Stimulated activated naive CD4-positive, alpha-beta T cell (primary cell): Measurements from ENCODE around the gene RUFY1.

Experiments
- DNase-seq, 6 experiments: peaks; one replicate each; lab custom pipeline; 2025; lab: John Stamatoyannopoulos, UW

RUFY1 gene

DNA sequence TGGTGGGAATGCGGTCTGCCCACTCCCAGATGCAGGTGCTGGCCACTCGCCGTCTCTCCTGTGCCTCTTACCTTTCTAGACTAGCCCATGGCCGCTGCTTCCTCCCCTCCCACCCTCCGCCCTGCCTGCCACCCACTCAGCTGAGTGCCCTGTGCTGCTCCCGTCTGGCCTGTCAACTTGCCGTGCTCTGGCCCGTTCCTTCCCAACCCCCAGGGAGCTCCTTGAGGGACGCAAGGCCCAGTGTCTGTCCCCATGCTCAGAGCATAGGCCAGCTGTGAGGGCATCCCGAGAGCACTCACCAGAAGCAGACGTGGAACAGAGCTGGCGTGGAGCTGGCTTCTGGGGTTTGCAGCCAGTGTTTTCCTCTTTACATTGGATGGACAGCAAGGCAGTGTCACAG is 53.0 kb downstream of the RUFY1 start:
- DNase-seq = no peak

DNA sequence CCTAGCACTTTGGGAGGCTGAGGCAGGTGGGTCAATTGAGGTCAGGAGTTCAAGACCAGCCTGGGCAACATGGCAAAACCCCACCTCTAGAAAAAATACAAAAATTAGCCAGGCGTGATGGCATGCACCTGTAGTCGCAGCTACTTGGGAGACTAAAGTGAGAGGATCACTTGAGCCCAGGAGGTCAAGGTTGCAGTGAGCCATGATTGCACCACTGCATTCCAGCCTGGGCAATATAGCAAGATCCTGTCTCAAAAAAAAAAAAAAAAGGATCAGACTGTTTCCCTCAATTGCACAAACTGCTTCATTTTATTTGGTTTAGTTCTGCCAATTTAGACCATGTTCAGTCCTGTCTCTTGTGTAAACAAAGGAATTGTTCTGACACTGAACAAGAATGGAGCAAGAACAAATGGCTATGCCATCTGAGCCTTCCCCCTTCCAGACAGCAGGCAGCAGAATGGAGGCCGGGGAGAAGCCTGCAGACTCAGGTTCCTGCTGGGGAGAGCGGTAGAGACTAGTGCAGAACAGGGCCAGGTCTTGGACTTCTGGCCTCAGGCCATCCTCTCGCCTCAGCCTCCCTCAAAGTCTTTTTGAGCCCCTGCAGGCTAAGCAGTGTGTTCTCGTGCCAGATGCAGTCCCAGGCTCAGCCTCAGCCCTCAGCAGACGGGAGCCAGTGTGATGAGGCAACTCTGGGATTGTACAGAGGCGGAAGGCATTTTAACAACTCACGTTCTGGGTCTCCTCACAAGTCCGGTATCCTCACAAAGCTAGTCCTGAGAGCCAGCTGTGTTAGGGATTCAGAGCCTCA is 54.9 kb downstream of the RUFY1 start:
- DNase-seq = no peak

DNA sequence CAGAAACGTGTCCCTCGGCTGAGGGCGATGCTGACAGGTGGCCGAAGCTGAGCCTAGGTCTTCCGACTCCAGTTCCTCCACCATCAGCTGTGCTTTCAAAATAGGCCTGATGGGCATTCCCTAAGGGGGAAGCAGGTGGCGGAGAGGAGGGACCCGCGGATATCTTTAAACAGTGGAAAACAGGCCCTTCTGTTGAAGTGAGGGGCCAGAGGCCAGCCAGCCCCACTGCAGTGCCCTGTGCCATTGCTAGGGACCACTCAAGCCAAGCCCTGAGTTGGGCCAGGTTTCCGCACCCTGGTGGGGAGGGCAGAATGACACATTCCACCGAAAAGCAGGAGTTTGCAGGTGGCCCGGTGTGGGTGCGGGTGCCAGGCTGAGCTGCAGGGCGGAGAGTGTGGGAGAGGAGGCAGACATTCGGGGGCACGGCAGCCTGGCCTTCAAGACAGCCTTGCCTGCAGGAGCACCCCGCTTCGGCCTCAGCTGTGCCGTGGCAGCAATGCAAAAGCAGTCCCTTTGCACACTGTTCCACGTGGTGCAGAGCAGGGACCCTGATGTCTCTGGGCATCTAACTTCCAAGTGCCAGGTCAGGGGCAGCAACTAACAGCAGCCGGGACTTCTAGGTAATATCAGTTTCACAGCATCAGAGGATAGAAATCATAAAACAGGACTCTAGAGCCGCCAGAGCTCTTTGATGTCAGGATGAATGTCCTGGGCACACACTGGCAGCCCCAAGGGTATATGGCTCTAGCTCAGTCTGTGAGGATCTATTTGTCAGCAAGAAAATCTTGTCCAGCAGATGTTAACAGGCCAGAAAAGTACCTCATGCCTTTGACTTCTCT is 55.9 kb downstream of the RUFY1 start:
- no peak for DNase-seq

DNA sequence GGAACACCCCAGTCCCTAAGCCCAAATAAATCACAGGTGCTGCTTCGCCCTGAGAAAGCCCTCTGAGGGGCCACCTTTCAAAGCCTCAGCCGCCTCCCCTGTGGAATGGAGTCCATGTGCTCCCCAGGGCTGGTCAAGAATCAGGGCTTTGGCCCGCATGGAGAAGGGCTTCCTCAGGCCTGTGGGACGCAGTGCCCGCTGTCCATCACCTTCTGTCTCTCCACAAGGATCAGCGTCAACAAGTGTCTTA is 56.5 kb downstream of the RUFY1 start:
- no peak for DNase-seq

DNA sequence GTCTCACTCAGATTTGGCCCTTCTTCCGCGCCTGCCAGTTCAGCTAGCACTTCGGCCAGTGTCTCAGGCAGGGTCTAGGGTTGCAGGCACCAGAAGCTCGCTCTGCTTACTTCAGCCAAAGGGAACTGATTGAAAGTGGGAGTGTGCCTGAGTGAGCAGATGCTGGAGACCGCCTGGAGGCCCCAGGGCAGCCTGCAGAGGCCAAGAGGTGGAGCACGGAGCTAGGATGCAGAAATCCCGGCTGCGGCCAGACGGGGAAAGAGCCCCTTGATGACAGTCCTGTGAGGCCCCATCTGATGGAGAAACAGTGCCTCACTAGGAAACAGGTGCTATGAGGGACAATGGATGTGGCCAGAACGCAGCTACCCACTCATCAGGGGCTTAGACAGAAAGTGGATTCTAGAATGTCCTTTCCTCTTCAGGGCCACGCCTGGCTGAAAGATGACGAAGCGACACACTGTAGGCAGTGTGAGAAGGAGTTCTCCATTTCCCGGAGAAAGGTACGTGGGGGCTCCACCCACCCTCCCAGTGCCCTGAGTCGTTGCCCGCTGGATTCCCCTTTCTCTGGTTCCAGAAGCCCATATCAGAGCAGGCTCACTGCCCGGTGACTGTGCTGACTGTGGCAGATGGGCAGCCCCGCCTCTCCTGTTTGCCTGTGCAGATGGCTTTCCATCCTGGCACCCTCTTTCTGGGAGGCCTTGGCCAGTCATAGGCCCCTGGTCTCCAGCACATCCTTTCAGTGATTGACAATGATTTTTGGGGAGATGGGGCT is 57.0 kb downstream of the RUFY1 start:
- no peak for DNase-seq

DNA sequence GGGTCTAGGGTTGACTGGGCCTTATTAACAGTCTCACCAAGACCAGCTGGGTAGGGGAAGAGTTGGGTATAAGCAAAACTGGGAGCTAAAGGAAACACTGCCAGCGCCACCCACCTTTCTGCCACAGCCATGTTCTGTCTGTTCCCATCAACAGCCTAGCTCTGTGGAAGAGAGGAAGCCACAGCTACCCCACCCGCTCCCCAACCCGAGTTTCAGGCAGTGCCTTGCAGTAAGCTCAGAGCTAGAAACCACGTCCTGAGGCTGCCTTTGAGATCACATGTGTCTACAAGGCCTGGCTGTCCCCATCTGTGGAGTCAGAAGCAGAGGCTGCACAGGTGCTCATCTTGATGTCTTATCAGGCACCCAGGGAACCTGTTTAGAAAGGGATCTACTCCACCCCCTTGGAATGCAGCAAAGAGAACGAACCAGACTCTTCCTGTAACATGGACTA is 57.8 kb downstream of the RUFY1 start:
- DNase-seq = peak in 5 of 6 experiments; percentile 17 to 70 (median 27)

DNA sequence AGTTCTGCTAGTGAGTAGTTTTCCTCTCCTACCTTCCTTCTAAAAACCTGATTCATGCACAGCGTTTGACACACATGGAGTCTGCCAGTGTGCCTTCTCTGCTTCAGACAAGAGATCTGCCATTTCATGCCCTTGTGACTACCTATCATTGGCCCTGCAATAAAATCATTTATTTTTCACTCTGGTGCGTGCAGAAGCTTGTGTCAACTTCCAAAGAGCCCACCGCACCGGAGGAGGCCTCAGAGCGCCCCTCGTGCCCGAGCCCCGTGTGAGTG is 59.4 kb downstream of the RUFY1 start:
- no peak for DNase-seq

DNA sequence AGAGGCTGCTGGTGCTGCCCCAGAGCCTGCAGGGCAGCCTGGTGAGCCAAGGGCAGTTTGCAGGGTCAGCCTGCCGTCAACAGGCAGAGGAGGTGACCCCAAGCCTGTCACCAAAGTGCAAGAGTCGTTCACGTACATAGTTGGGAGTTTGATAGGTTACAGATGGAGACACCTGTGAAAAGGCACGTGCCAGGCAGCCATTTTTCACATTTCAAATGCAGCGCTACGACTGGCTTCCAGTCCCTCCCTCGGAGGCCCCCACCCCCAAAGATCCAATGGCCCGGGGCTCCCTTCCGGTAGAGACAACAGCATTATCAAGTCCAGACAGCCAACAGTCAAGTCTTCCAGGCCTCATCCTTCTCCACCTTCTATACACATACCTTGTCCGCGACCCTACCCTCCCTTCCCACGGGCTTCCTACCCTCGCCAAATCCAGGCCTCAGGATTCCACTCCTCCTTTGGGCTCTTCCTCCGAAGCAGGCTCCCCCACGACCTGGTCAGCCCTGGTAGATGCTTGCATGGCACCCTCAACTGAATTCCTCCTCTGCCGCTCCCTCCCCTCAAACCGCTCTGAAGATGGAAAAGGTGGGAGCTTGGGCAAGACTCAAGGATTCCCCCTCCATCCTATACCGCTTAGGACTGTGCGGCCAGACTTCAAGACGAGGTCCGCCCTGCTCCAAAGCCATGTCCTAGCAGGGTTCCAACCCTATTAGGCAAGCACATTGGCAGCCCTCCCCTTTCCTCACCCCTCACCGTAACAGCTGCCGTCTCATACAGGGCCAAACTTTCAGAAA is 60.0 kb downstream of the RUFY1 start:
- no peak for DNase-seq

DNA sequence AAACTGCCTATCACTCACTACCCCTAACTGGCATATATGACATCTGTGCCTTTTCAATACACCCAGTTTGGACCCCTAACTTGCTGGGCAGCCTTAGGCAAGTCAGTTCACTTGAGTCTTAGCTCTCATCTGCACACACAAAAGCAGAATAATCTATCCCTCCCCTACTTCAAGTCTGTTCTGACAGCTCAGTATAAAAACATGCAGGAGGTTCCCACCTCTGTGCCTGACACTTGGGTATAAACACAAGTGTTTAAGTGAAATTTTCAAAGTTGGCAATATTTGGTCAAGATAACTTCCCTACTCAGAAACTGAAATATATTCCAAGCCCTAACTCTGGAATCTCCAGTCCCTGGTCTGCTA is 60.5 kb downstream of the RUFY1 start:
- no peak for DNase-seq

DNA sequence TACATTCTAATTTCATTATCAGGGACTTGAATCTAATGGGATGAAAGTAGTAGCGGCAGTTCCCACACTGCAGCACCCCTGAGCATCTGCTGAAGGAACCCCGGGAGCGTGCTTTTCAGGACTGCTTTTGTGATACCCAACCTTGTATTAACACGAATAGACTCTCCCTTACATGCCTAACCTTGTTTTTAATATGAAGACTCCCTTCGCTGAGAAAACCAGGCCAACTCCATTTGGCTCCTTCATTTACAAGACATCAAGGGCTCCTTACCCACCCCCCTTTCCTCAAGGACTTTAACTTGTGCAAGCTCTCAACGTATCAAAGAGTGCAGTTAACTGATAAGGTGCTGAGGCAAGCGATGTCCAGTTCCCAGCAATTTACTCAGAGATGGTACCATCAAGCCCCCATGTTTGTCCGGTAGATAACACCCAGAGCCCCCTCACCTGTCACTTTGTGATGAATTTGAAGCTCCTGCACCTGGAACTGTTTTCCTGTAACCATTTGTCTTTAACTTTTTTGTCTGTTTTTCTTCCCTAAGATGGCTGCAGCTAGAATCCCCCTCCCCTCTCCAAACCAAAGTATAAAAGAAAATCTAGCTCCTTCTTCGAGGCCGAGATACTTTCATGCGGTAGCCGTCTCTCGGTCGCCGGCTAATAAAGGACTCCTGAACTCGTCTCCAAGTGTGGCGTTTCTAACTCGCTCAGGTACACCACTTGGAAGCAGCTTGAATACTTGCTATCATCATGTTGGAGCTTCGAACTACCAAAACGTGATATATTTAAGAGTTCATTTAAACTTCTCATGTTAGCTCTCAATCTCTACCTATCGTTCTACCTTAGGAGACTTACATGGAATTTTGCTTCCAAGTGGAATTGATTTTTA is 62.5 kb downstream of the RUFY1 start:
- peak in 1 of 6 experiments; percentile 56 for DNase-seq

DNA sequence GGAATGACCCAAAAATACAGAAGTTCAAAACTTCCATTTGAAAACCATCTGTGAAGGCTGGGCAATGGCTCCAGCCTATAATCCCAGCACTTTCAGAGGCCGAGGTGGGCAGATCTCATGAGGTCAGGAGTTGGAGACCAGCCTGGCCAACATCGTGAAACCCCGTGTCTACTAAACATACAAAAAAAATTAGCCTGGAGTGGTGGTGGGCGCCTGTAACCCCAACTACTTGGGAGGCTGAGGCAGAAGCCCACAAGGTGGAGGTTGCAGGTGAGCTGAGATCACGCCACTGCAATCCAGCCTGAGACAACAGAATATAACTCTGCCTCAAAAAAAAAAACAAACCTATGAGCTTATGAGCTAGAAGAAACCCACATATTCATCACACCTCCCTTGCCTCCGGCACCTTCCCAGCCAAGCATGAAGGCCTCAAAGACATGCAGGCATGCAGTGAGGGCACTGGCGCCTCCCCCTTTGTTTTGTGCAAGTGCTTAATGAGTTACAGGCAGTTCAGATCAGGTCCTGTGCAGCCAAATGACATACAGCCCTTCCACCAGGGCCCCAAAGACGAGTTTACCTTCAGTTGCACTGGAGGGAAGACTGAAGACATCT is 63.2 kb downstream of the RUFY1 start:
- DNase-seq = peak in 5 of 6 experiments; percentile 17 to 36 (median 22)

DNA sequence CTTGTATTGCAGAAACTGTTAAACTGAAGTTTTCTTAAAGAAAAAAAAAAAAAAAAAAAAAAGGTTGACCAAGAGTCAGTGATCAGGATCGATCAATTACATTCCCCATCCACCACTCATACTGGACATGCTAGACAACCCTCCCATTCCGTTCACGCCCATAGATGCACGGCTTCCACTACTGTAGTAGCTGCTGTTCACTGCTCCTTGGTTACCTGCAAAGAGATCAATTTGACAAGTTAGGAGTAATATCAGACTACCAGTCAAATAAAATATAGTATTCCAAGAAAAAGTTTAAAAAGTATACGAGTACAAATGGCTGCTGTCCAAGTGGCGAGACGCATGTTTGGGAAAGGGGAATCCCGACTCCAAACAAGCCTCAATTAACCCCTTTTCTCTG is 64.4 kb downstream of the RUFY1 start:
- no peak for DNase-seq

DNA sequence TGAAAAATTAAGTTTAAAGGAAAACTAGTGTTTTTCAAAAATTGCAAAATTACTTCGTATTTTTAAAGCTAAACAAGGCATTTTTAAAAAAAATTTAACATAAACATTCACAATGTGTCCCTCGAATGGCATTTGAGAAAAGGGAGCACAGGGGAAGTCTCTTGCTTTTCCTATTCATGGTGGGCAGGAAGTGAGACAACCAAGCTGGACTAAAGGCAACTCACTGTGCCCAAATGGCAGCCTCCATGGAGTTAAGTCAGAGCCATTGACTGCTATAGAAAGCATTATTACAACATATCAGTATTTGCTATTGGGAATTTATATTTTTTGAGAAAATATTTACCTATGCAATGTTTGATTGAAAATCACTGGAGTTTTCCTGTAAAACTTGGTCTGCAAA is 64.8 kb downstream of the RUFY1 start:
- no peak for DNase-seq

DNA sequence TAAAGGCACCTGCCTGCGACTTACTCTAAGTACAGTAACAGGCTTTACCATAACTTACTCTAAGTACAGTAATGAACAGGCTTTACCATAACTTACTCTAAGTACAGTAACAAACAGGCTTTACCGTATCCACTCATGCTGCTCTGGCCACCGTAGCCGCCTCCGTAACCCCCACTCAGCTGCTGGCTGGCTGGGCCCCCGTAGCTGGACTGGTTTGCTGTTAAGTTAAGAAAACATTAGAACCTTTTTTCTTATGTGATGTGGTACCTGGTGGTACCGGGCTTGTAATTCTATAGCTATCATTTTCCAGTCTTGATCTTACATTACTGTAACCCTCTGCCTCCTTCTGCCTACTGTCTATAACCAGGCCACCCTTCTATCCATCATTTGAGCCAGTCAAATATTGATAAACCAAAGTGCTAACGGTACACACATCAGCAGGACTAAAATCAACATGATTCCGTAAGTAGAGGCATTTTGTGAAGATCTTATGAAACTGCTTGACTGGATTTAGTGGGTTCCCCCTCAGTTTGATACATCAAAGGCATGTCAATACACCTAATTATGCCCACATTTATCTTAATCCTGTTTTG is 65.7 kb downstream of the RUFY1 start:
- no peak for DNase-seq

DNA sequence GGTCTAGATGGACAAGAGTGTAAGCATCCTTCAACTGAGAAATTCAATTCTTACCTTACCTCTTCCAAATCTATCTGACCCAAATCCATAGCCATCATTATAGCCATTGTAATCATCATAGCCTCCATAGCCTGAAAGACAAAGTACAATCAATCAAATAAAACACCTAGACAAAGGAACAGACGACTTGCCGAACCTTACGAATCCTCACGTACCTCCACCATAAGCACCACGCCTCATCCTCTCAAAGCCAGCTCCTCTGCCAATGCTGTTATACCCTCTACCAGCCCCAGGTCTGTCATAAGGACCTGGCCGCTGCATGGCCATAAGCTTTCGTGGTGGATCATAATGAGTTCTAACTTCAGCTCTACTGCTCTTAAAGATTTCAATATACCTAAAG is 67.6 kb downstream of the RUFY1 start:
- DNase-seq = no peak

DNA sequence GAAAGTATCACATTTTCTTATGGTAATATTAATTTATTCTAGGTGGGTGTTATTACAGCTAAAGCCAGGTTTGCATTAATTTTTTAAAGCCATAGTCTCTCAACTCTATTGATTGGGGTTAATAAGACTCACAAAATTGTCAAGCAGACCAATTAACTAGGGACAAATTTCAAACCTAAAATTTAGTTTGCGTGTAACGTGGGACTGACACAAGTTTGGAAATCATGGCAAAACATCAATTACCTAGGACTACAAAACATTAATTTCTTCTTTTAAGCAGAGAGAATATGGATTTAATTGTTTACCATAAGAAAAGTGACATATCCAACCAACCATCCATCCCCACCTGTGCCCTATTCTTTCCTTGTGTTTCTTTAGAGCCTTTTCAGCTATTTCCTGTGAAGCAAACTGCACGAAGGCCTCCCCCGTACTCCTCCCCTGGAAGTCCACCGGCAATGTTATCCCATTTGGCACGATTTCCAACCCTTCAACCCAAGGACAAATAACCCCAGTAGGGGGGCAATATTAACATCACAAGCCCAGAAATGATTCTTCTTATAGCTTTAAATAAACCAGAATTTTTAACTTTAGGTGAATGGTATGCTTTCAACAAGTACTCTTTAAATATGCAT is 68.7 kb downstream of the RUFY1 start:
- peak in 1 of 6 experiments; percentile 9 for DNase-seq

DNA sequence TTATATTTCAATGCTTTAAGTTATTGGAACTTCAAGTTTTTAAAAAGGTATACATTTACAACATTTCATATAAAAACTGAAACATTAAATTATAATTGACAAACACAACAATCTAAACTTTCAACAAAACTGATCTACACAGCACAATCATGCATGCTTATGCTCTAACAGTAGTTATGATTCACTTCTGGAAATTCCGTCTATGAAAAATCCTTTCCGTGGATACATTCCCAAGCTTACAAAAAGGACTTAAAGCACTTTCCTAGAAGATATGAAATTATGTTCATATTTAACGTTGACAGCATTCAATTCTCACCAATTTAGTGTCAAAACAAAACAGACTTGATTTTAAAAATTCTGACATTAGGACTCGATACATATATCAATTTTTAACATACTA is 69.4 kb downstream of the RUFY1 start:
- DNase-seq = no peak

DNA sequence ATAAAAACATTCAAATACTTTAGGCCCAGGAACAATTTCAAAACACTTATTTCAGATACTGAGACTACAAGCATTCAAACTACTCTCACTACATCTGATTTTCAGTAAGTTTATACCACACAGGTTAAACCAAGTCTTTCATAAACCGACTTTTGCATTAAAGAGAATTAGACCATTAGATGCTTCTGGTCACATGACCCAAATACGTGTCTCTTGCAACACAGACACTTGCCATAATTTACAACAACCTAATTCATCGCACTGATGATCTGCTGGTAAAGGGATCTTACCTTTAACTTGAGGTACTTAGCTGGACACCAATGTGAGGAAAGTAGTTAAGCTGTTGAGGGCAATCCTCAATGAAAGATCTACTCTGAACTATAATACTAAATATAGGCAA is 69.9 kb downstream of the RUFY1 start:
- no peak for DNase-seq

DNA sequence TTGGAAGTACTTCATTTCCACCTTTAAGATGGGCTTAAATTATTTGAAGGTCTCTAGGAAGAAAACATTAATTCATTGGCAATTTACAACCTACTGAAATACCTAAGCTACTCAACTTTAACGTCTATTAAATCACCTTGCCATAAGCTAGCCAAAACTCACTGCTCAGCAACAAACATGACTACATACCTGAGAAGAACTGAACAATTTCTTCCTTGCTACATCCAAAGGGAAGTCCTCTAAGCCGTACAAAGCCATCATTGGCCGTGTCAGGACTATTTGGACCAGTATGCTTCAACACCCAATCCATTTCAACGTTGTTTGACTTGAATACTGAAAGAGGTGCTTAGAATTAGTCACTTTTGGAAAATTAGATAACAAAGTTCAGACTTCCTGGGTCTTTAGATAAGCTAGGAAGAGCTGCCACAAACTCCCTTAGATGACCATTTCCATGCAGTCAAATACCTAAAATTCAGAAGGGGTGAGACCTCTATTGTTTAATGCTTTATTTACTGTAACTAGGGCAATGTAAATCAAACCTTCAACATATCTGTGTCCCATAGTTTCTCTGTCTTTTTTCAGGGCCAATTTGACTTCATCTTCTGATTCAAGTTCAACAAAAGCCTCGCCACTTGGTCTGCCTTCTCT is 70.5 kb downstream of the RUFY1 start:
- DNase-seq = no peak
